IPS-11a (cell line): ENCODE data around the gene ABCA12.

ENCODE experiments used
- H3K4me3 ChIP-seq: one replicate; pipeline ENCODE4 v1.5.1; 2013; ENCODE audit warnings: low read depth, low read length, control low read depth

ABCA12 gene

GRCh38 chr2:215137329-215137686 lies 1.1 kb downstream of the ABCA12 start:
- H3K4me3 ChIP-seq, result no peak overlapping the region

- H3K4me3 ChIP-seq, result no peak overlapping the region
Measured at GRCh38 chr2:215136669-215137328, 1.6 kb downstream of the ABCA12 start.

GRCh38 chr2:215120401-215120800 lies 18.0 kb downstream of the ABCA12 start:
- no peak overlapping the region for H3K4me3 ChIP-seq

- H3K4me3 ChIP-seq, result no peak overlapping the region
Measured at GRCh38 chr2:215119847-215120246, 18.6 kb downstream of the ABCA12 start.

- H3K4me3 ChIP-seq, result no peak overlapping the region
Measured at GRCh38 chr2:215110918-215111317, 27.5 kb downstream of the ABCA12 start.

- no peak overlapping the region for H3K4me3 ChIP-seq
Measured at GRCh38 chr2:215107216-215108056, 31.0 kb downstream of the ABCA12 start.

- no peak overlapping the region for H3K4me3 ChIP-seq
Measured at GRCh38 chr2:215105607-215106354, 32.6 kb downstream of the ABCA12 start.

GRCh38 chr2:215104226-215104625 lies 34.2 kb downstream of the ABCA12 start:
- no peak overlapping the region for H3K4me3 ChIP-seq

GRCh38 chr2:215098875-215099274 lies 39.6 kb downstream of the ABCA12 start:
- no peak overlapping the region for H3K4me3 ChIP-seq

GRCh38 chr2:215084080-215084479 lies 54.3 kb downstream of the ABCA12 start:
- no peak overlapping the region for H3K4me3 ChIP-seq

GRCh38 chr2:215083146-215083545 lies 55.3 kb downstream of the ABCA12 start:
- no peak overlapping the region for H3K4me3 ChIP-seq

- no peak overlapping the region for H3K4me3 ChIP-seq
Measured at GRCh38 chr2:215082446-215082845, 56.0 kb downstream of the ABCA12 start.

- H3K4me3 ChIP-seq, result no peak overlapping the region
Measured at GRCh38 chr2:215080545-215080944, 57.9 kb downstream of the ABCA12 start.

GRCh38 chr2:215071676-215072075 lies 66.8 kb downstream of the ABCA12 start:
- no peak overlapping the region for H3K4me3 ChIP-seq

- H3K4me3 ChIP-seq, result no peak overlapping the region
Measured at GRCh38 chr2:215068399-215068798, 70.0 kb downstream of the ABCA12 start.

- no peak overlapping the region for H3K4me3 ChIP-seq
Measured at GRCh38 chr2:215066124-215066523, 72.3 kb downstream of the ABCA12 start.

- H3K4me3 ChIP-seq, result no peak overlapping the region
Measured at GRCh38 chr2:215063526-215063925, 74.9 kb downstream of the ABCA12 start.

- no peak overlapping the region for H3K4me3 ChIP-seq
Measured at GRCh38 chr2:215060861-215061536, 77.4 kb downstream of the ABCA12 start.

GRCh38 chr2:215059724-215060123 lies 78.7 kb downstream of the ABCA12 start:
- no peak overlapping the region for H3K4me3 ChIP-seq

GRCh38 chr2:215055891-215056290 lies 82.5 kb downstream of the ABCA12 start:
- no peak overlapping the region for H3K4me3 ChIP-seq

- H3K4me3 ChIP-seq, result no peak overlapping the region
Measured at GRCh38 chr2:215052810-215053209, 85.6 kb downstream of the ABCA12 start.
